WTC11 (cell line): Measurements from ENCODE around the gene TMEM266. TPM values are rescaled to one million over a fixed set of nuclear protein-coding genes. Genes with fewer than 3 reads are reported as not detected.

Experiments
- ATAC-seq: fragments of 200-7000 bp; cut with Tn5 transposase; 2 replicates; pipeline ENCODE4 v1.10.0; 2021; ENCODE audit warnings: mild to moderate bottlenecking, moderate library complexity
- CTCF ChIA-PET: fragments of 300-600 bp; sonication (Branson Sonifier 250); formaldehyde crosslinking; loops from one replicate; lab custom pipeline; 2021; ENCODE audit warnings: antibody characterized with exemption; lab: Charles Lee
- POLR2A ChIA-PET: fragments of 350-600 bp; sonication (Branson Sonifier 250); formaldehyde crosslinking; loops from one replicate; lab custom pipeline; 2021; ENCODE audit warnings: antibody characterized with exemption; lab: Charles Lee
- DNase-seq: peaks from one replicate; pipeline ENCODE4 v3.0.0; 2021; ENCODE audit warnings: low spot score
- H3K27ac Mint-ChIP-seq: 2 replicates; pipeline ENCODE4 v1.8.0; 2021; ENCODE audit warnings: mixed read lengths
- H3K27me3 Mint-ChIP-seq: 2 replicates; pipeline ENCODE4 v1.8.0; 2021; ENCODE audit warnings: low read depth, mild to moderate bottlenecking, moderate library complexity, mixed read lengths
- H3K36me3 Mint-ChIP-seq: 2 replicates; pipeline ENCODE4 v1.8.0; 2021; ENCODE audit warnings: mixed read lengths
- H3K4me1 Mint-ChIP-seq: 2 replicates; pipeline ENCODE4 v1.8.0; 2022; ENCODE audit warnings: mixed read lengths
- H3K4me3 Mint-ChIP-seq: 2 replicates; pipeline ENCODE4 v1.8.0; 2021; ENCODE audit warnings: mild to moderate bottlenecking, moderate library complexity, mixed read lengths
- H3K9me3 Mint-ChIP-seq: 2 replicates; pipeline ENCODE4 v1.8.0; 2021; ENCODE audit warnings: mixed read lengths
- ESRRA ChIP-seq: sonication (generic); formaldehyde crosslinking; IDR thresholded peaks from 2 replicates; pipeline ENCODE4 v1.8.1; 2022; ENCODE audit warnings: mild to moderate bottlenecking, missing genetic modification reagents, borderline replicate concordance
- ETV6 ChIP-seq: sonication (generic); formaldehyde crosslinking; IDR thresholded peaks from 2 replicates; pipeline ENCODE4 v1.8.1; 2022; ENCODE audit warnings: mild to moderate bottlenecking, missing genetic modification reagents
- HMGA2 ChIP-seq: fragments of 250-450 bp; sonication (Bioruptor Pico); IDR thresholded peaks from 2 replicates; pipeline ENCODE4 v1.4.0; 2021; ENCODE audit warnings: mild to moderate bottlenecking, moderate library complexity
- NR1H2 ChIP-seq: sonication (generic); formaldehyde crosslinking; IDR thresholded peaks from 2 replicates; pipeline ENCODE4 v1.9.0; 2021; ENCODE audit warnings: mild to moderate bottlenecking, moderate library complexity, missing genetic modification reagents
- NR3C1 ChIP-seq: sonication (generic); formaldehyde crosslinking; conservative IDR thresholded peaks from 2 replicates; pipeline ENCODE4 v1.8.1; 2023; ENCODE audit warnings: low read depth, mild to moderate bottlenecking, missing genetic modification reagents
- RORB ChIP-seq: fragments of 250-450 bp; sonication (Bioruptor Pico); IDR thresholded peaks from 2 replicates; pipeline ENCODE4 v1.9.0; 2021; ENCODE audit warnings: mild to moderate bottlenecking
- SP1 ChIP-seq: sonication (generic); formaldehyde crosslinking; conservative IDR thresholded peaks from 2 replicates; pipeline ENCODE4 v1.8.1; 2022; ENCODE audit warnings: missing genetic modification reagents
- ZNF219 ChIP-seq: sonication (generic); formaldehyde crosslinking; IDR thresholded peaks from 2 replicates; pipeline ENCODE4 v1.8.0; 2023; ENCODE audit warnings: missing genetic modification reagents, mild to moderate bottlenecking, borderline replicate concordance
- ZNF671 ChIP-seq: fragments of 250-450 bp; sonication (Bioruptor Pico); IDR thresholded peaks from 2 replicates; pipeline ENCODE4 v1.8.0; 2021; ENCODE audit warnings: mild to moderate bottlenecking
- total RNA-seq: library from RNA; stranded (reverse); gene quantifications from 3 replicates; pipeline ENCODE4 v1.2.3, GENCODE V29; 2021
- TF ChIP-seq, protein P1 (sequence below): sonication (generic); formaldehyde crosslinking; IDR thresholded peaks from 2 replicates; pipeline ENCODE4 v1.8.1; 2022; ENCODE audit warnings: low read depth, missing genetic modification reagents, borderline replicate concordance
- TF ChIP-seq, protein P2 (sequence below): sonication (generic); formaldehyde crosslinking; IDR thresholded peaks from 2 replicates; pipeline ENCODE4 v1.8.1; 2023; ENCODE audit warnings: mild to moderate bottlenecking, missing genetic modification reagents, moderate library complexity
- TF ChIP-seq, protein P3 (sequence below): fragments of 250-450 bp; sonication (Bioruptor Pico); IDR thresholded peaks from 2 replicates; pipeline ENCODE4 v1.9.0; 2021; ENCODE audit warnings: mild to moderate bottlenecking
- TF ChIP-seq, protein P4 (sequence below): sonication (generic); formaldehyde crosslinking; IDR thresholded peaks from 2 replicates; pipeline ENCODE4 v1.8.0; 2022; ENCODE audit warnings: mild to moderate bottlenecking, missing genetic modification reagents
- TF ChIP-seq, protein P5 (sequence below): sonication (generic); formaldehyde crosslinking; conservative IDR thresholded peaks from 2 replicates; pipeline ENCODE4 v1.8.1; 2023; ENCODE audit warnings: mild to moderate bottlenecking, low read depth, missing genetic modification reagents, moderate library complexity
- TF ChIP-seq, protein P6 (sequence below): fragments of 250-450 bp; sonication (Bioruptor Pico); IDR thresholded peaks from 2 replicates; pipeline ENCODE4 v1.9.0; 2021; ENCODE audit warnings: mild to moderate bottlenecking
- TF ChIP-seq, protein P7 (sequence below): fragments of 200-600 bp; IDR thresholded peaks from 2 replicates; pipeline ENCODE4 v1.8.0; 2022; ENCODE audit warnings: antibody characterized with exemption
- TF ChIP-seq, protein P8 (sequence below): fragments of 250-450 bp; sonication (Bioruptor Pico); IDR thresholded peaks from 2 replicates; pipeline ENCODE4 v1.9.0; 2021; ENCODE audit warnings: moderate library complexity, mild to moderate bottlenecking, inconsistent platforms, borderline replicate concordance
- TF ChIP-seq, protein P9 (sequence below): fragments of 250-450 bp; sonication (Bioruptor Pico); IDR thresholded peaks from 2 replicates; pipeline ENCODE4 v2.1.2; 2022; ENCODE audit warnings: mild to moderate bottlenecking, moderate library complexity

Gene TMEM266
- total RNA-seq, 1 experiment from 2014 or later: 8.6 TPM

DNA sequence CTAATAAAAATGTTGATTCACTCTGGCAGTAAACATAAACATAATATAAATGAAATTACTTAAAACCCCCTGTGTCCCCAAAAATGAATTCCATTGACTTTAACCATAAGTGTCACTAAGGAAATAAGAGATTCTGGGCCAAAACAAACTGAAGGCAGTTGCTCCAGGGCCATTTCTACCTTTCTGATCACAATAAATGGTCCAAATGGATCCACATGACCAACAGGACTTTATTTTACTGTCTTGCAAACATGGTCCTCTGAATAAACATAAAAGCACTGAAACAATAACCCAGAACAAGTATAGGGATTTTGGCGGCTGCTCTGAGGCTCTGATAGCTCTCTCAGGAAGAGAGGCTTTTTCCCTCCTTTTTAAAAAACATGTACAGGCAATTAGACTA is 174.1 kb downstream of the TMEM266 start:
- no peak for ATAC-seq
- peaks cover 7% of the 10 kb centered on the region for H3K36me3 Mint-ChIP-seq
- TF ChIP-seq ESRRA (no peak), ZNF671 (CRISPR knock-in tag) (no peak), RORB (no peak), NR3C1 (CRISPR knock-in tag) (no peak), HMGA2 (CRISPR knock-in tag) (no peak), ZNF219 (no peak)
- TF ChIP-seq, protein P1, sequence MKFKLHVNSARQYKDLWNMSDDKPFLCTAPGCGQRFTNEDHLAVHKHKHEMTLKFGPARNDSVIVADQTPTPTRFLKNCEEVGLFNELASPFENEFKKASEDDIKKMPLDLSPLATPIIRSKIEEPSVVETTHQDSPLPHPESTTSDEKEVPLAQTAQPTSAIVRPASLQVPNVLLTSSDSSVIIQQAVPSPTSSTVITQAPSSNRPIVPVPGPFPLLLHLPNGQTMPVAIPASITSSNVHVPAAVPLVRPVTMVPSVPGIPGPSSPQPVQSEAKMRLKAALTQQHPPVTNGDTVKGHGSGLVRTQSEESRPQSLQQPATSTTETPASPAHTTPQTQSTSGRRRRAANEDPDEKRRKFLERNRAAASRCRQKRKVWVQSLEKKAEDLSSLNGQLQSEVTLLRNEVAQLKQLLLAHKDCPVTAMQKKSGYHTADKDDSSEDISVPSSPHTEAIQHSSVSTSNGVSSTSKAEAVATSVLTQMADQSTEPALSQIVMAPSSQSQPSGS (CRISPR knock-in tag): no peak
- TF ChIP-seq, protein P2, sequence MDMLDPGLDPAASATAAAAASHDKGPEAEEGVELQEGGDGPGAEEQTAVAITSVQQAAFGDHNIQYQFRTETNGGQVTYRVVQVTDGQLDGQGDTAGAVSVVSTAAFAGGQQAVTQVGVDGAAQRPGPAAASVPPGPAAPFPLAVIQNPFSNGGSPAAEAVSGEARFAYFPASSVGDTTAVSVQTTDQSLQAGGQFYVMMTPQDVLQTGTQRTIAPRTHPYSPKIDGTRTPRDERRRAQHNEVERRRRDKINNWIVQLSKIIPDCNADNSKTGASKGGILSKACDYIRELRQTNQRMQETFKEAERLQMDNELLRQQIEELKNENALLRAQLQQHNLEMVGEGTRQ (CRISPR knock-in tag): no peak
- TF ChIP-seq, protein P3, sequence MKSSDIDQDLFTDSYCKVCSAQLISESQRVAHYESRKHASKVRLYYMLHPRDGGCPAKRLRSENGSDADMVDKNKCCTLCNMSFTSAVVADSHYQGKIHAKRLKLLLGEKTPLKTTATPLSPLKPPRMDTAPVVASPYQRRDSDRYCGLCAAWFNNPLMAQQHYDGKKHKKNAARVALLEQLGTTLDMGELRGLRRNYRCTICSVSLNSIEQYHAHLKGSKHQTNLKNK: no peak
- TF ChIP-seq, protein P4, sequence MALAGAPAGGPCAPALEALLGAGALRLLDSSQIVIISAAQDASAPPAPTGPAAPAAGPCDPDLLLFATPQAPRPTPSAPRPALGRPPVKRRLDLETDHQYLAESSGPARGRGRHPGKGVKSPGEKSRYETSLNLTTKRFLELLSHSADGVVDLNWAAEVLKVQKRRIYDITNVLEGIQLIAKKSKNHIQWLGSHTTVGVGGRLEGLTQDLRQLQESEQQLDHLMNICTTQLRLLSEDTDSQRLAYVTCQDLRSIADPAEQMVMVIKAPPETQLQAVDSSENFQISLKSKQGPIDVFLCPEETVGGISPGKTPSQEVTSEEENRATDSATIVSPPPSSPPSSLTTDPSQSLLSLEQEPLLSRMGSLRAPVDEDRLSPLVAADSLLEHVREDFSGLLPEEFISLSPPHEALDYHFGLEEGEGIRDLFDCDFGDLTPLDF (CRISPR knock-in tag): no peak
- TF ChIP-seq, protein P5, sequence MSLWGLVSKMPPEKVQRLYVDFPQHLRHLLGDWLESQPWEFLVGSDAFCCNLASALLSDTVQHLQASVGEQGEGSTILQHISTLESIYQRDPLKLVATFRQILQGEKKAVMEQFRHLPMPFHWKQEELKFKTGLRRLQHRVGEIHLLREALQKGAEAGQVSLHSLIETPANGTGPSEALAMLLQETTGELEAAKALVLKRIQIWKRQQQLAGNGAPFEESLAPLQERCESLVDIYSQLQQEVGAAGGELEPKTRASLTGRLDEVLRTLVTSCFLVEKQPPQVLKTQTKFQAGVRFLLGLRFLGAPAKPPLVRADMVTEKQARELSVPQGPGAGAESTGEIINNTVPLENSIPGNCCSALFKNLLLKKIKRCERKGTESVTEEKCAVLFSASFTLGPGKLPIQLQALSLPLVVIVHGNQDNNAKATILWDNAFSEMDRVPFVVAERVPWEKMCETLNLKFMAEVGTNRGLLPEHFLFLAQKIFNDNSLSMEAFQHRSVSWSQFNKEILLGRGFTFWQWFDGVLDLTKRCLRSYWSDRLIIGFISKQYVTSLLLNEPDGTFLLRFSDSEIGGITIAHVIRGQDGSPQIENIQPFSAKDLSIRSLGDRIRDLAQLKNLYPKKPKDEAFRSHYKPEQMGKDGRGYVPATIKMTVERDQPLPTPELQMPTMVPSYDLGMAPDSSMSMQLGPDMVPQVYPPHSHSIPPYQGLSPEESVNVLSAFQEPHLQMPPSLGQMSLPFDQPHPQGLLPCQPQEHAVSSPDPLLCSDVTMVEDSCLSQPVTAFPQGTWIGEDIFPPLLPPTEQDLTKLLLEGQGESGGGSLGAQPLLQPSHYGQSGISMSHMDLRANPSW (CRISPR knock-in tag): no peak
- TF ChIP-seq, protein P6, sequence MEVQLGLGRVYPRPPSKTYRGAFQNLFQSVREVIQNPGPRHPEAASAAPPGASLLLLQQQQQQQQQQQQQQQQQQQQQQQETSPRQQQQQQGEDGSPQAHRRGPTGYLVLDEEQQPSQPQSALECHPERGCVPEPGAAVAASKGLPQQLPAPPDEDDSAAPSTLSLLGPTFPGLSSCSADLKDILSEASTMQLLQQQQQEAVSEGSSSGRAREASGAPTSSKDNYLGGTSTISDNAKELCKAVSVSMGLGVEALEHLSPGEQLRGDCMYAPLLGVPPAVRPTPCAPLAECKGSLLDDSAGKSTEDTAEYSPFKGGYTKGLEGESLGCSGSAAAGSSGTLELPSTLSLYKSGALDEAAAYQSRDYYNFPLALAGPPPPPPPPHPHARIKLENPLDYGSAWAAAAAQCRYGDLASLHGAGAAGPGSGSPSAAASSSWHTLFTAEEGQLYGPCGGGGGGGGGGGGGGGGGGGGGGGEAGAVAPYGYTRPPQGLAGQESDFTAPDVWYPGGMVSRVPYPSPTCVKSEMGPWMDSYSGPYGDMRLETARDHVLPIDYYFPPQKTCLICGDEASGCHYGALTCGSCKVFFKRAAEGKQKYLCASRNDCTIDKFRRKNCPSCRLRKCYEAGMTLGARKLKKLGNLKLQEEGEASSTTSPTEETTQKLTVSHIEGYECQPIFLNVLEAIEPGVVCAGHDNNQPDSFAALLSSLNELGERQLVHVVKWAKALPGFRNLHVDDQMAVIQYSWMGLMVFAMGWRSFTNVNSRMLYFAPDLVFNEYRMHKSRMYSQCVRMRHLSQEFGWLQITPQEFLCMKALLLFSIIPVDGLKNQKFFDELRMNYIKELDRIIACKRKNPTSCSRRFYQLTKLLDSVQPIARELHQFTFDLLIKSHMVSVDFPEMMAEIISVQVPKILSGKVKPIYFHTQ (CRISPR knock-in tag): no peak
- TF ChIP-seq, all 79 proteins: peak for 0
- Mint-ChIP-seq H3K27ac (no peak overlapping the region), H3K9me3 (no peaks in the 10 kb centered on the region), H3K4me1 (peaks cover 14% of the 10 kb centered on the region), H3K4me3 (no peak overlapping the region), H3K27me3 (no peaks in the 10 kb centered on the region)
- no peak for DNase-seq
- ChIA-PET CTCF (interaction anchor here (1.0 to 2.4 kb wide), 2 partner anchors 96 to 100 kb away, joined by 3 to 20 read pairs; no protein-coding TSS in a partner anchor), POLR2A (no interaction called here)

DNA sequence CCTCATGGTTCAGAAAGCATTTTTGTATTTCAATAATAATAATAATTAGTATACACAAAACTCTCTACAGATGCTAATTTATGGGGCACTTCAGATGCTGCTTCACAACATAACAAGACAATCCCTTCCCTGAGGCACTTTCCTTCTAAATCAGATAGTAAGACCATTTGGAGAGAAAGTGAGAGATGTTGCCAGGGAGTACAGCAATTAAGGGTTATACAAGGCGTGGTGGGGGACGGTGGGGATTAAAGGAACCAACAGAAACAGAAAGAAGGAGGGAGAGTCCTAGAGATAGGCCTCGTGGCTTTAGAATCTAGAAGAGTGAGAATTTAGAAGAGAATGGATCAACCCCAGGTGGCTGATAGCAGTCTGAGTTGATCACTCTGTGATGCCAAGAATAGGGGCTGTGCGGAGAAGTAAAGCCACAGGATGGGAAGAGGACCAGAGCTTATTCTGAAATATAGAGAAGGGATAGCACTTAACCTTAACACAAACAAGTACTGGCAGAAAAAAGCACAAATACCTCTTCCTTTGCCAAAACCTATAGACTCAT is 174.6 kb downstream of the TMEM266 start:
- no peak for DNase-seq
- peaks cover 14% of the 10 kb centered on the region for H3K4me1 Mint-ChIP-seq
- ChIA-PET CTCF (interaction anchor here (1.0 to 2.5 kb wide), 3 partner anchors 96 to 99 kb away, joined by 3 to 24 read pairs (median 20); no protein-coding TSS in a partner anchor), POLR2A (no interaction called here)
- peaks cover 7% of the 10 kb centered on the region for H3K36me3 Mint-ChIP-seq
- ATAC-seq: peak; percentile 91
- peak overlapping the region; percentile 5; the same call in 1 of the 2 replicates for H3K27ac Mint-ChIP-seq
- H3K9me3 Mint-ChIP-seq: no peaks in the 10 kb centered on the region
- H3K27me3 Mint-ChIP-seq: no peaks in the 10 kb centered on the region
- no peak overlapping the region for H3K4me3 Mint-ChIP-seq
- TF ChIP-seq SP1: no peak
- TF ChIP-seq, protein P7, sequence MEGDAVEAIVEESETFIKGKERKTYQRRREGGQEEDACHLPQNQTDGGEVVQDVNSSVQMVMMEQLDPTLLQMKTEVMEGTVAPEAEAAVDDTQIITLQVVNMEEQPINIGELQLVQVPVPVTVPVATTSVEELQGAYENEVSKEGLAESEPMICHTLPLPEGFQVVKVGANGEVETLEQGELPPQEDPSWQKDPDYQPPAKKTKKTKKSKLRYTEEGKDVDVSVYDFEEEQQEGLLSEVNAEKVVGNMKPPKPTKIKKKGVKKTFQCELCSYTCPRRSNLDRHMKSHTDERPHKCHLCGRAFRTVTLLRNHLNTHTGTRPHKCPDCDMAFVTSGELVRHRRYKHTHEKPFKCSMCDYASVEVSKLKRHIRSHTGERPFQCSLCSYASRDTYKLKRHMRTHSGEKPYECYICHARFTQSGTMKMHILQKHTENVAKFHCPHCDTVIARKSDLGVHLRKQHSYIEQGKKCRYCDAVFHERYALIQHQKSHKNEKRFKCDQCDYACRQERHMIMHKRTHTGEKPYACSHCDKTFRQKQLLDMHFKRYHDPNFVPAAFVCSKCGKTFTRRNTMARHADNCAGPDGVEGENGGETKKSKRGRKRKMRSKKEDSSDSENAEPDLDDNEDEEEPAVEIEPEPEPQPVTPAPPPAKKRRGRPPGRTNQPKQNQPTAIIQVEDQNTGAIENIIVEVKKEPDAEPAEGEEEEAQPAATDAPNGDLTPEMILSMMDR: no peak
- TF ChIP-seq, protein P8, sequence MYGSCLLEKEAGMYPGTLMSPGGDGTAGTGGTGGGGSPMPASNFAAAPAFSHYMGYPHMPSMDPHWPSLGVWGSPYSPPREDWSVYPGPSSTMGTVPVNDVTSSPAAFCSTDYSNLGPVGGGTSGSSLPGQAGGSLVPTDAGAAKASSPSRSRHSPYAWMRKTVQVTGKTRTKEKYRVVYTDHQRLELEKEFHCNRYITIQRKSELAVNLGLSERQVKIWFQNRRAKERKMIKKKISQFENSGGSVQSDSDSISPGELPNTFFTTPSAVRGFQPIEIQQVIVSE (CRISPR knock-in tag): no peak
- TF ChIP-seq NR1H2 (CRISPR knock-in tag): no peak
- TF ChIP-seq, protein P9, sequence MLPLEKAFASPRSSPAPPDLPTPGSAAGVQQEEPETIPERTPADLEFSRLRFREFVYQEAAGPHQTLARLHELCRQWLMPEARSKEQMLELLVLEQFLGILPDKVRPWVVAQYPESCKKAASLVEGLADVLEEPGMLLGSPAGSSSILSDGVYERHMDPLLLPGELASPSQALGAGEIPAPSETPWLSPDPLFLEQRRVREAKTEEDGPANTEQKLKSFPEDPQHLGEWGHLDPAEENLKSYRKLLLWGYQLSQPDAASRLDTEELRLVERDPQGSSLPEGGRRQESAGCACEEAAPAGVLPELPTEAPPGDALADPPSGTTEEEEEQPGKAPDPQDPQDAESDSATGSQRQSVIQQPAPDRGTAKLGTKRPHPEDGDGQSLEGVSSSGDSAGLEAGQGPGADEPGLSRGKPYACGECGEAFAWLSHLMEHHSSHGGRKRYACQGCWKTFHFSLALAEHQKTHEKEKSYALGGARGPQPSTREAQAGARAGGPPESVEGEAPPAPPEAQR (CRISPR knock-in tag): no peak
- TF ChIP-seq ETV6: no peak
